ENCODE data around the gene JAG1.
A peak's percentile ranks its signal among the peaks of the same experiment; 100 is the strongest.

- TF ChIP-seq EP300 (IDR thresholded peaks at IDR 0.05): no peak
- TF ChIP-seq POLR2AphosphoS5 (IDR thresholded peaks at IDR 0.05): peak; percentile 51
Observed at GRCh38 chr20:10707068-10707467, 33.3 kb upstream of the JAG1 start.
